ENCODE measurements around the gene GTF2B.
"Not testable (repeated sequence)": the region's sequence is repeated elsewhere in the genome, so short reads cannot be mapped to it uniquely, and the experiment has no call there.

The GTF2B gene

GRCh38 chr1:88891318-88891950 is at the start of gene GTF2B:
Gene GTF2B, minus strand, starts transcription at chr1:88891567. Its CDS starts 68 bp downstream, at chr1:88891499.
- DNase-seq (ENCODE audit: low read depth in 2 of 2) = peak; percentile 93 to 94

- DNase-seq (ENCODE audit: low read depth in 2 of 2) = not testable (repeated sequence)
Observed at GRCh38 chr1:88938528-88938927, 47.2 kb upstream of the GTF2B start.

- no peak for DNase-seq (ENCODE audit: low read depth in 2 of 2)
Observed at GRCh38 chr1:88936760-88937342, 45.5 kb upstream of the GTF2B start.

GRCh38 chr1:88936223-88936523 is 44.8 kb upstream of the GTF2B start:
- DNase-seq (ENCODE audit: low read depth in 2 of 2) = no peak

GRCh38 chr1:88935522-88936222 is 44.3 kb upstream of the GTF2B start:
- DNase-seq (ENCODE audit: low read depth in 2 of 2) = peak; percentile 10 to 12

- not testable (repeated sequence) for DNase-seq (ENCODE audit: low read depth in 2 of 2)
Observed at GRCh38 chr1:88930176-88930575, 38.8 kb upstream of the GTF2B start.

GRCh38 chr1:88923224-88923623 is 31.9 kb upstream of the GTF2B start:
- no peak for DNase-seq (ENCODE audit: low read depth in 2 of 2)

GRCh38 chr1:88922214-88922613 is 30.8 kb upstream of the GTF2B start:
- no peak for DNase-seq (ENCODE audit: low read depth in 2 of 2)

- DNase-seq (ENCODE audit: low read depth in 2 of 2) = no peak
Observed at GRCh38 chr1:88920845-88921244, 29.5 kb upstream of the GTF2B start.

GRCh38 chr1:88917321-88918025 is 26.1 kb upstream of the GTF2B start:
- no peak for DNase-seq (ENCODE audit: low read depth in 2 of 2)

- no peak for DNase-seq (ENCODE audit: low read depth in 2 of 2)
Observed at GRCh38 chr1:88916883-88917282, 25.5 kb upstream of the GTF2B start.

- DNase-seq (ENCODE audit: low read depth in 2 of 2) = not testable (repeated sequence)
Observed at GRCh38 chr1:88911800-88912199, 20.4 kb upstream of the GTF2B start.

- DNase-seq (ENCODE audit: low read depth in 2 of 2) = no peak
Observed at GRCh38 chr1:88911161-88911560, 19.8 kb upstream of the GTF2B start.

GRCh38 chr1:88910401-88910800 is 19.0 kb upstream of the GTF2B start:
- DNase-seq (ENCODE audit: low read depth in 2 of 2) = no peak

- no peak for DNase-seq (ENCODE audit: low read depth in 2 of 2)
Observed at GRCh38 chr1:88900883-88901282, 9.5 kb upstream of the GTF2B start.

GRCh38 chr1:88897070-88897730 is 5.8 kb upstream of the GTF2B start:
- DNase-seq (ENCODE audit: low read depth in 2 of 2) = no peak

- no peak for DNase-seq (ENCODE audit: low read depth in 2 of 2)
Observed at GRCh38 chr1:88892357-88892877, 1.1 kb upstream of the GTF2B start.

- DNase-seq (ENCODE audit: low read depth in 2 of 2) = no peak
Observed at GRCh38 chr1:88891951-88892340, 579 bp upstream of the GTF2B start.

GRCh38 chr1:88890791-88891317 is 513 bp downstream of the GTF2B start:
- no peak for DNase-seq (ENCODE audit: low read depth in 2 of 2)

GRCh38 chr1:88890131-88890530 is 1.2 kb downstream of the GTF2B start:
- DNase-seq (ENCODE audit: low read depth in 2 of 2) = no peak

GRCh38 chr1:88888750-88889149 is 2.6 kb downstream of the GTF2B start:
- DNase-seq (ENCODE audit: low read depth in 2 of 2) = no peak

GRCh38 chr1:88885933-88886332 is 5.4 kb downstream of the GTF2B start:
- DNase-seq (ENCODE audit: low read depth in 2 of 2) = no peak
